GM18517 (cell line): ENCODE measurements around the gene AP2M1.

ENCODE experiments used
- ATAC-seq: cut with Tn5 transposase; IDR thresholded peaks from one replicate; pipeline ENCODE4 v1.9.1; 2021; ENCODE audit warnings: mild to moderate bottlenecking, moderate library complexity; ENCODE audit not compliant: unreplicated experiment

Gene AP2M1

DNA sequence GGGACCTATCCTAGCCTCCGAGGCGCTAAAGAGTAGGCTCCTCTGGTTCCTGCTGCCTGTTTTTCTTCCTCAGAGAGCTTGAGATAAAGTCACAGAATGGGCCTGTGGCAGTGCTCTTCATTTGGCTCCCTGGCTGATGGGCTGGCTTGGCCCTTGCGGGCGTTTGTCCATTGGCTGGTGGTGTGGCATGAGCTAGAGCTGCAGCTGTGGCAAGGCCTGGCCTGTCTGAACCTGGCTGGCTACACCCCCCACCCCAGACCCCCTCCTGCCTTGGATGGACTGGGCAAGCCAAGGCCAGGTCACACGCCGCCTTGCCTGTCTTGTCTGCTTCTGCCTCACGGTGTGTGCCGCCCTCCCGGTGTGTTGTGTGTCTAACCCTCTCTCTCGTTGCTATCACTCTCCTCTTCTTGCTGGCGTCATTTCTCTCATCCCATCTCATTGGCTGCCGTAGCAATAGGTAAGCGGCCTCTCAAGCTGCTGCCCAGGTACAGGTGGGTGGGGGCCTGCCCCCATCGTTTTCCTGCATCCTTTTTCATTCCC, 3.2 kb downstream of the AP2M1 start:
- no peak for ATAC-seq

DNA sequence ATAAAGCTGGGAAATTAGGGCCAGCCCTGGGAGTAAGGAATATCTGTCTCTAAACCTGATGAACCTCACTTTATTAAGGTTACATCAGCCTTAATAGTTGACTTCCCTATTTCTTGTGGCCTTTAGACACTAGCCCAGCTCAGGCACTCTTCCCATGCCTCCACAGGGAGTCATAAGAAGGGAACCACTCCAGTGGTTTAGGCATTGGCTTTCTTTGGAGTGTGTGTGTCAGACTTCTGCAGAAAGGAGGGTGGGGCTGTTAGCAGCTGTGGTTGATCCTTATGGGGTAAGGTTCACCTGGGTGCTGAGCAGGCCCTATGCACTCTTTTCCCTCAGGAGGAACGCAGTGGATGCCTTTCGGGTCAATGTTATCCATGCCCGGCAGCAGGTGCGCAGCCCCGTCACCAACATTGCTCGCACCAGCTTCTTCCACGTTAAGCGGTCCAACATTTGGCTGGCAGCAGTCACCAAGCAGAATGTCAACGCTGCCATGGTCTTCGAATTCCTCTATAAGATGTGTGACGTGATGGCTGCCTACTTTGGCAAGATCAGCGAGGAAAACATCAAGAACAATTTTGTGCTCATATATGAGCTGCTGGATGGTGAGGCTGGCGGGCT, 4.0 kb downstream of the AP2M1 start:
- ATAC-seq = no peak

DNA sequence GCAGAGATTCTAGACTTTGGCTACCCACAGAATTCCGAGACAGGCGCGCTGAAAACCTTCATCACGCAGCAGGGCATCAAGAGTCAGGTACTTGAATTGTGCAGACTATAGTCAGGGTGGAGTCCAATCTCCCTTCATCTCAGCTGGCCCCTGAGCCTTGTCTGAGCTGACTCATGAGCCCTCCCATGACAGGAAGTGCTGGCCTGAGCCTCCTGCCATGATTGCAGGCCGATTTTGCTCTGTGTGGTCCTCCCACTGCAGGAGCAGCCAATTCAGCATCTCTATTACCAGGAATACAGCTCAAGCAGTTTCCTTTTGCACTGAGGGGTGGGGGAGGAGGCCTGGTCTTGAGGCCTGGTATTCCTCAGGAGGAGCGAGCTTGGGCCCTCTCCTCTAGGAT, 5.5 kb downstream of the AP2M1 start:
- no peak for ATAC-seq

- ATAC-seq = no peak
Measured at GRCh38 chr3:184181596-184181995, 6.9 kb downstream of the AP2M1 start.

DNA sequence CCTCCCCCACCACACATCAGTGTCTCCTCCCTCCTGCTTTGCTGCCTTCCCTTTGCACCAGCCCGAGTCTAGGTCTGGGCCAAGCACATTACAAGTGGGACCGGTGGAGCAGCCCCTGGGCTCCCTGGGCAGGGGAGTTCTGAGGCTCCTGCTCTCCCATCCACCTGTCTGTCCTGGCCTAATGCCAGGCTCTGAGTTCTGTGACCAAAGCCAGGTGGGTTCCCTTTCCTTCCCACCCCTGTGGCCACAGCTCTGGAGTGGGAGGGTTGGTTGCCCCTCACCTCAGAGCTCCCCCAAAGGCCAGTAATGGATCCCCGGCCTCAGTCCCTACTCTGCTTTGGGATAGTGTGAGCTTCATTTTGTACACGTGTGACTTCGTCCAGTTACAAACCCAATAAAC, 9.0 kb downstream of the AP2M1 start:
- no peak for ATAC-seq

DNA sequence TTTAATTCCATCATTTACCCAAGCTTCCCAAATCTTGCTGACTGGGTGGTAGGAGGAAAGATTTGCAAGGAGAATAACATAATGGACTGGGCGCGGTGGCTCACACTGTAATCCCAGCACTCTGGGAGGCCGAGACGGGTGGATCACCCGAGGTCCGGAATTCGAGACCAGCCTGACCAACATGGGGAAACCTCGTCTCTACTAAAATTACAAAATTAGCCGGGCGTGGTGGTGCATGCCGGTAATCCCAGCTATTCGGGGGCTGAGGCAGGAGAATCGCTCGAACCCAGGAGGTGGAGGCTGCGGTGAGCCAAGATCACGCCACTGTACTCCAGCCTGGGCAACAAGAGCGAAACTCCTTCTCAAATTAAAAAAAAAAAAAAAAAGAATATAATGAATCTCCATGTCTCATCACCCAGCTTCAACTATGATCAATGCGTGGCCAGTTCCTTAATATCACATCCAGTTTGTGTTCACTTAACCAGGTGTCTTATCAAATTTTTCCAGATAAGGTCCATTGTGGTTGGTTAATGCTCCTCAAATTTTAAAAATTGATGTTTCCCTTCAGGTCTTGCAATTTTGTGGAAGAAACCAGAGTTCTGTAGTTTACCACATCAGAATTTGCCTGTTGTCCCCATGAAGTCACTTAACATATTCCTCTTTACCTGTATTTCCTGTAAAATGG, 10.0 kb downstream of the AP2M1 start:
- ATAC-seq = no peak

- peak; percentile 92 for ATAC-seq
Measured at GRCh38 chr3:184185461-184186183, 11.0 kb downstream of the AP2M1 start.

DNA sequence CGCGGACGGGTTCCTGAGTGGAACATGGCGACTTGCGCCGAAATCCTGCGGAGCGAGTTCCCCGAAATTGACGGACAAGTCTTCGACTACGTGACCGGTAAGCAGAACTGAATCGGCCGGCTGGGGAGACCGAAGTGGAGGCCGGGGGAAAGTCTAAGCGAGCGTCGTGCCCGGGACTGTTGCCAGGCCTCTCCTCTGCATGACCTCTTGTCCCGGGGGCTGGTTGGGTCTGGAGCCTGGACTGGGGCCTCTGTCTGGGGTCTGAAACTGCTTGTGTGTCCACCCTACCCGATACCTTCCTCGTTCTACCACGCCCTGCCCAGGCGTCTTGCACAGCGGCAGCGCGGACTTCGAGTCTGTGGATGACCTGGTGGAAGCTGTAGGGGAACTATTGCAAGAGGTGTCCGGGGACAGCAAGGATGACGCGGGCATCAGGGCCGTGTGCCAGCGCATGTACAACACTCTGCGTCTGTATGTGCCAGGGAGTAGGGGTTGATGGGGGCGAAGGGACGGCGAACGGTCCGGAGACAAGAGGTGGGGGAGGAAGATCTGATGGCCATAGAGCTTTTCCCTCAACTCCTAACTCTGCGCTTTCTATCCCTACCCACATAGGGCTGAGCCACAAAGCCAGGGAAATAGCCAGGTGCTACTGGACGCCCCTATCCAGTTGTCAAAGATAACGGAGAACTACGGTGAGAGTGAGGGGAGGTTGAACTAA, 11.7 kb downstream of the AP2M1 start, which contains the start of gene ABCF3:
Gene ABCF3, plus strand, starts transcription at position 16 of the 718 bp plus-strand sequence. Its CDS starts 9 bp downstream, at position 25.
- no peak for ATAC-seq

GRCh38 chr3:184186902-184187207, 12.2 kb downstream of the AP2M1 start:
- ATAC-seq = no peak

- no peak for ATAC-seq
Measured at GRCh38 chr3:184188080-184188479, 13.4 kb downstream of the AP2M1 start.

DNA sequence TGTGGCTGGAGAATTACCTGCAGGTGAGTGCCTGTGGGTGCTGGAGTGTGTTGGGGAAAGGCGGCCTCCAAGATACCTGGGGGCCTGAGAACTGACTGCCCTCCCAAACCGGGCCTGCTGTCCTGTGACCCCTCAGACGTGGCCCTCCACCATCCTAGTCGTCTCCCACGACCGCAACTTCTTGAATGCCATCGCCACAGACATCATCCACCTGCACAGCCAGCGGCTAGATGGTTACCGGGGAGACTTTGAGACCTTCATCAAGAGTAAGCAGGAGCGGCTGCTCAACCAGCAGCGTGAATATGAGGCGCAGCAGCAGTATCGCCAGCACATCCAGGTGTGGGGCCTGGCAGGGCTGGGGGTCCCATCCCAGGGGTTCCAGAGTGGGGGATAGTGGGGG, 14.8 kb downstream of the AP2M1 start:
- ATAC-seq = no peak

DNA sequence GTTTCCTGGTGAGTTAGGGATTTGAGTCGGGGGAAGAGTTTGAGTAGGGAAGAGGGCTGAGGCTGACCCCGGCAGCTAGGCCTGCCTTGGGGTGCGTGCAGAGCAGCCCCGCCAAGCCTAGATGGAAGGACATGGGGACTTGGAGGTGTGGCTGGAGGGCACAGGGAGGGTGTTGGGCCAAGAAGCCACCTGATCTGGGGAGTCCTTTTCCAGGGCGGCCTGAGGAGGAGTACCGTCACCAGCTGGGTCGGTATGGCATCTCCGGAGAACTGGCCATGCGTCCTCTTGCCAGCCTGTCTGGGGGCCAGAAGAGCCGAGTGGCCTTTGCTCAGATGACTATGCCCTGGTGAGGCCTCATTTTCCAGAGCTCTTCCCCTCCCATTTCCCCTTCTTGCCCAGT, 18.2 kb downstream of the AP2M1 start:
- ATAC-seq = no peak

GRCh38 chr3:184193991-184194539, 19.4 kb downstream of the AP2M1 start:
- no peak for ATAC-seq

- no peak for ATAC-seq
Measured at GRCh38 chr3:184196536-184196935, 21.9 kb downstream of the AP2M1 start.

GRCh38 chr3:184198509-184198908, 23.9 kb downstream of the AP2M1 start:
- no peak for ATAC-seq

DNA sequence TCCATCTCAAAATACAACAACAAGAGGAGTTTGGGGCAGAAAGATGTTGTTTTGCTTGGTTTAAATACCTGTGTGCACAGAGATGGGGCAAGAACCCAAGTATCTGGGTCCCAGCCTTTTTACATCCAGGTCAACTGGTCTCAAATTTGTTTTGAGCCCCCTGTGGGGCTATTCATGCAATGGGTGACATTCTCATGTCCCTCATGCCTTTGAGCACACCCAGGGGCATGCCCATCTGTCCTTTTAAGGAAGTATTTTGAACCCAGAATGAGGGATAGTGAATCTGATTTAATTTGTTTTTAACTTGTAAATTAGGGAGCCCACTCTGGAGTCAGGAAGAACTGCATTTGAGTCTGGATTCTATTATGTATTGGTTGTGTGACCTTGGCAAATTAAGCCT, 26.2 kb downstream of the AP2M1 start:
- ATAC-seq = no peak

- no peak for ATAC-seq
Measured at GRCh38 chr3:184203526-184203925, 28.9 kb downstream of the AP2M1 start.

DNA sequence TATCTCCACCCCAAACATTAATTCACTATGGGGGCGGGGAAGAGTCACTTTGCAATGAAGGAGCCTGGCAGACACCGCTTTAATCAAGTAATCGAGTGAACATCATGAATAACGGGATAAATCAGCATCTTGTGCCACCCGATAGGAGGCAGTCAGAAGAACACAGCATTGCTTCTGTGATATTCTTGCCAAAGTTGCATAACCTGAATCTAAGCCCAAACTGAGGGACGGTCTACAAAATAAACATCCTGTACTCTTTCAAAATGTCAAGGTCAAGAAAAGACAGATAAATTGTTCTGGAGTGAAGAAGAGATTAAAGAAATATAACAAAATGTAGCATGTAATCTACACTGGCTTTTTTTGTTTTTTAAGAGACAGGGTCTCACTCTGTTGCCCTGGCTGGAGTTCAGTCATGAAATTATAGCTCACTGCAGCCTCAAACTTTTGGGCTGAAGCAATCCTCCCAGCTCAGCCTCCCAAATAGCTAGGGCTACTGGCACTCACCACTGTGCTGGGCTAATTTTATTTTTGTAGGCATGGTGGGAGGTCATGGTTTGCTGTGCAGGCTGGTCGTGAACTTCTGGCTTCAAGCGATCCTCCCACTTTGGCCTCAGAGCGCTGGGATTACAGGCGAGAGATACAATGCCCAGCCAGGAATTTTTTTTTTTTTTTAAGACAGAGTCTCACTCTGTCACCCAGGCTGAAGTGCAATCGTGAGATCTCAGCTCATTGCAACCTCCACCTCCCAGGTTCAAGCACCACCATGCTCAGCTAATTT, 34.7 kb downstream of the AP2M1 start:
- ATAC-seq = no peak

GRCh38 chr3:184211297-184211696, 36.6 kb downstream of the AP2M1 start:
- no peak for ATAC-seq

DNA sequence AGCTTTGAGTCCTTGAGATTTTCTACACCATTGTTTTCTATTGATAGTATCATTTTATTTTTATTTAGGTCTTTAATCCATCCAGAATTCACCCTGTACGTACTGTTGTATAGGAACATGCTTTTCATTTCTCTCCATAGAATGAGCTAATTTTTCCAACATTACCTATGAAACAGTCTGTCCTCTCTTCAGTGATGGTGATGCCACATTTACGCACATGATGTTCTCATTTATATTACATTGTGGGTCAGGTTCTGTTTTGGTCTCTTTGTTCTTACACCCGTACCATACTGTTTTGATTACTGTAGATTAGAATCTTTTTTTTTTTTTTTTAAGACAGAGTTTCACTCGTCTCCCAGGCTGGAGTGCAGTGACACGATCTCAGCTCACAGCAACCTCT, 37.1 kb downstream of the AP2M1 start:
- no peak for ATAC-seq
